Measurements from ENCODE around the gene RALGAPA1. TPM values are rescaled to one million over a fixed set of nuclear protein-coding genes. Genes with fewer than 3 reads are reported as not detected.

Gene RALGAPA1
- total RNA-seq, 1 donor from 2014 or later: 127 TPM

DNA sequence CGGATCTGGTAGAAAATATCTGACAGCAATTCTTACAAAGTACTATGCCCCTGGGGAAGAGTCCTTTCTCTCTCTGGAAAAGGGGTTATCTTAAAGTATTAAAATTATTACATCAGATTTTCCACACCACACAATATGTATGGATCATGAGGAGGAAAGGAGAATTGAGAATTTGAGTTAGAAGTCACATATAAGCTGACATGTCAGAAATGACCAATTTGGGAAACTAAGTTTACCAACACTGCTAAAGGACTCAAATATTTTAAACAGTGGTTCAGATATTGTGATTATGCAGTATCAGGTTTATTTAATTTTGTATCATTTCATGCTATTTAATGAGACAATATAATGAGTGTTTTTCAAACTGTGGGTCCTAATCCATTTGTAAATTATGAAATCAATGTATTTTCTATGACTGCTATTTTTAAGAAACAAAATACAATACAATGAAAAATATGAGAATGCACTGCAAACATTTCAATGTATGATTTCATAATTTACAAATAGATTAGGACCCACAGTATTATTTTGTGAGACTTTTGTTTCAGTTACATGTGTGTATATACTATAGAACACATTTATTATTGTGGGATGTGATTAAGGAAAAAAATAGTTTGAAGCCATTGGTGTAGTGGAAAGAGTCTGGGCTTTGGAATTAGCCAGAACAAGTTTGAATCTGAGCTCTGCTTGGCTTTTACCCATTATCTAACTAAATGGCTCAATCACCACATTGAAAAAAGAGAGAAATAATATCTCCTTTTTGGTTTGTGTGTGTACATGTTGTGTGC is 276.9 kb downstream of the RALGAPA1 start:
- DNase-seq (ENCODE audit: low spot score): no peak
- no peak for ATAC-seq
- intact Hi-C loops (cut with DNase I): no loop called here

GRCh38 chr14:35526962-35527361 is 282.1 kb downstream of the RALGAPA1 start:
- ATAC-seq (no peak), DNase-seq (ENCODE audit: low spot score) (no peak)
- intact Hi-C loops (cut with DNase I): no loop called here

- ATAC-seq (no peak), DNase-seq (ENCODE audit: low spot score) (no peak)
- intact Hi-C loops (cut with DNase I): no loop called here
Measured at GRCh38 chr14:35525695-35526094, 283.4 kb downstream of the RALGAPA1 start.

DNA sequence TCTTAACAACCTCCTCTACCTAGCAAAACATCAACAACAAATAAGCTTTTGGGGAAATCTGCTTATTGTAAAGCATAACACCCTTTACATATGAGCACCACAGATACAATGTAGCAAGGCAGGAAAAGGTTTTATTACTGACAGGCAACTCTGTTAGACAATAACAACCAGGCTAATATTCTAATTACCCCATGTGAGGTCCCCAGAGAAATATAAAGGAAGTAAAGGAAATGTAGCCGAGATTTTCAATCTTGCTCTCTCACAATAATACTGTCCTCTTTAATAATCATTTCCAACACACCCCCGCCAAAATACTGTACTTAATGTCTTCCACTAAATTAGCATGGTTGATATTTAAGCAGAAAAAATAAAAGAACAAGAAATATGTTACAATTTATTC is 289.1 kb downstream of the RALGAPA1 start:
- no peak for DNase-seq (ENCODE audit: low spot score)
- ATAC-seq: no peak
- intact Hi-C loops (cut with DNase I): no loop called here

- intact Hi-C loops (cut with DNase I): no loop called here
- DNase-seq (ENCODE audit: low spot score) (no peak), ATAC-seq (no peak)
Measured at GRCh38 chr14:35515916-35516315, 293.2 kb downstream of the RALGAPA1 start.

DNA sequence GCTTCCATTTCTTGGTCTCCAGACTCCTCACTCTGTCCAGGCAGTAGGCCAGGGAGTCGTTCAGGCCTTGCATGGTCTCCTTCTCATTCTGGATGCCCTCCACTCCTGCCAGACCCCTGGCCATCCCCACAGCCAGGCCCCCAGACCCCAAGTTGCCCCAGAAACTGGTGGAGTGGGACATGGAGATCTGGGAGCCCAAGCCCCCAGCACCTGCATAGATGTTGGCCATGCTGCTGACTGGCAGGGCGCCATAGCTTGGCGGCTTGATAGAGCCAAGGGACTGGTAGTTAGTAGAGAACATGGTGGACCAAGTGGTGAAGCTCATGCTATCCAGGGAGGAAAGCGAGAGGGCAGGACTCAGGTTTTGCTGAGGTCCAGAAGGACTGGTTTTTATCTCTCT is 296.3 kb downstream of the RALGAPA1 start:
- intact Hi-C loops (cut with DNase I): no loop called here

DNA sequence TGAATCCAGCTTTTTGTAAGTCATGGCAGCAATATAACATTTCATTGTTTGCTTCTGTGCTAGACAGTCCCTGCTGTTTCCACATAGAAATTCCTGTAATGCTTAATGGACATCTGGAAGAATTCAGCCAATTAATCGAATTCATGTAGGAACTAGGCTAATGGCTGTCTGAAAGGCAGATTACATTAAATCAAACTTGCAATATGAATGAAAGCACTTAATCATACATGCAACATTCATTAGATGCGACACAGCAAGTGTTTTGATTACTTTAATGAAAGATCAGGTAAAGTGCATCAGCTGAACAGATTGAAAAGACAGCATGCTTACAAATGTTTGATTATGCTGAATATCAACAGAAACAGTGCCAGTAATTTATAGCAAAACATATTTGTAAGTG is 299.2 kb downstream of the RALGAPA1 start:
- ATAC-seq: no peak
- DNase-seq (ENCODE audit: low spot score): no peak
- intact Hi-C loops (cut with DNase I): no loop called here

More for the DNA sequence above, 296.3 kb downstream of the RALGAPA1 start:
- no peak for DNase-seq (ENCODE audit: low spot score)
- ATAC-seq: no peak

DNA sequence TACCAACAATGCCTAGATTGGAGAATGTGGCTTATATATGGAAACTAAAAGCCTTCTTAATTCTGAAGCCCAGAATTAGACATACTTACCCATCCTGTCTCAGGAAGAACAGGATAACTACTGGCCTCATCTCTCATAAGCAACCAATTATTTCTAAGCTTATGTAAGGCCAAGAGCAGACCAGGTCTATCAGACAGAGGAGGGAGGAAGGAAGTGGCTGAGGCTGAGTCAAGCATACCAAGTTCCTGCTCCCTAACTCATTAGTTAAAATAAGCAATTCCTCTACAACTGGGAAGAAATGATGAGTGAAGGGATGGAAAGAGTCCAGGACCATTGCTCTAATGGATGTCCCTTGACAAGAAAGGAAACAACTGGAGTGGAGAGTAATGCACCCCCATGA is 302.2 kb downstream of the RALGAPA1 start:
- no peak for DNase-seq (ENCODE audit: low spot score)
- no peak for ATAC-seq
- intact Hi-C loops (cut with DNase I): no loop called here

DNA sequence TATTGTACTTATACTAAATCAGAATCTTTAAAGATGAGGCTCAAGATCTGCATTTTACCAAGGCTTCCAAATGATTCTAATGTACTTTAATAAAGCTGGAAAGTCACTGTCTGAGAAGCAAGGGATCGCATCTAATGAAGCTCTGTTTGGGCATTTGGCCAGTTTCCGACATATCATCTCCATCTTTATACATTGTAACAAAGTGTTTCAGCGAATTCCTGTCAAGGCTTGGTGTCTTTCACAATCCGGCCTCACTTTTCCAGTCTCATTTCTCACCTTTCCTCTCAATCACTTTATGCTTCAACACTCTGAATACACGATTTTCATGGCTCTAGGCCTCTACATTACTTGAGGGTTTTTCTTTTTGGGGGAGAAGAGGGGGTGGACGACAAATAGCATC is 302.6 kb downstream of the RALGAPA1 start:
- intact Hi-C loops (cut with DNase I): no loop called here
- ATAC-seq: no peak
- DNase-seq (ENCODE audit: low spot score): no peak

DNA sequence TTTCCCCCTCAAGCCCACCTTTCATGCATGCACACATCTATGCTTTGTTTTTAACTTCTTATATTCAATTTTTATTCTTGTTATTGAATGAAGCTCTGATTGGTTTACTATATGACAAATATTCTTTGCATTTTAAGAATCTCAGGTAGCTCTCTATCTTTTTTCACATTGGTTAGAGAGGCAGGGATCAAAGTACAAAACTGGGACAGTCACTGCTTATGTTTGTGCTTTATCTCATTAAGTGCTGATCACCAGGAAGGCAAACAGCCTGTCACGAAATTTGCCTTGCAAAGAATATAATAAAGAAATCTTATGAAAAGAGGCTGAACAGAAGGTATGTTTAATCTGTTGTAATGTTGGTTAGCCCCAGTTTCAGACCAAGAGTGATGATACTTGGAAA is 304.8 kb downstream of the RALGAPA1 start:
- intact Hi-C loops (cut with DNase I): no loop called here
- DNase-seq (ENCODE audit: low spot score): no peak
- ATAC-seq: no peak

- no peak for ATAC-seq
- intact Hi-C loops (cut with DNase I): no loop called here
- no peak for DNase-seq (ENCODE audit: low spot score)
Measured at GRCh38 chr14:35503646-35504045, 305.4 kb downstream of the RALGAPA1 start.

- ATAC-seq (no peak), DNase-seq (ENCODE audit: low spot score) (no peak)
- intact Hi-C loops (cut with DNase I): no loop called here
Measured at GRCh38 chr14:35499180-35499579, 309.9 kb downstream of the RALGAPA1 start.

- no peak for ATAC-seq
- DNase-seq (ENCODE audit: low spot score): no peak
- intact Hi-C loops (cut with DNase I): no loop called here
Measured at GRCh38 chr14:35495278-35495677, 313.8 kb downstream of the RALGAPA1 start.

GRCh38 chr14:35492569-35493014 is 316.5 kb downstream of the RALGAPA1 start:
- ATAC-seq: no peak

More at GRCh38 chr14:35492569-35493014, 316.5 kb downstream of the RALGAPA1 start:
- DNase-seq (ENCODE audit: low spot score): no peak
- intact Hi-C loops (cut with DNase I): no loop called here

Other genes starting within 250 kb of the RALGAPA1 start
- 12.1 TPM for gene BRMS1L, start 17.0 kb upstream of the RALGAPA1 start, total RNA-seq